ENCODE measurements around the gene SLC2A6.

Gene SLC2A6

GRCh38 chr9:133478851-133479711, at the start of gene SLC2A6:
Gene SLC2A6 (minus strand): TSS chr9:133479099. CDS start chr9:133479059, 40 bp downstream.
- peak; percentile 73 for DNase-seq (ENCODE audit: low read depth)

- no peak for DNase-seq (ENCODE audit: low read depth)
Measured at GRCh38 chr9:133528001-133528875, 49.3 kb upstream of the SLC2A6 start.

GRCh38 chr9:133527444-133527920, 48.6 kb upstream of the SLC2A6 start:
- DNase-seq (ENCODE audit: low read depth), result no peak

GRCh38 chr9:133526721-133527321, 47.9 kb upstream of the SLC2A6 start:
- DNase-seq (ENCODE audit: low read depth), result no peak

- no peak for DNase-seq (ENCODE audit: low read depth)
Measured at GRCh38 chr9:133525677-133526076, 46.8 kb upstream of the SLC2A6 start.

GRCh38 chr9:133524679-133525228, 45.9 kb upstream of the SLC2A6 start, which contains the start of gene MYMK:
Gene MYMK (minus strand): TSS chr9:133524959. CDS start chr9:133524844, 115 bp downstream.
- DNase-seq (ENCODE audit: low read depth), result no peak

- no peak for DNase-seq (ENCODE audit: low read depth)
Measured at GRCh38 chr9:133524146-133524545, 45.2 kb upstream of the SLC2A6 start.

- no peak for DNase-seq (ENCODE audit: low read depth)
Measured at GRCh38 chr9:133523106-133523505, 44.2 kb upstream of the SLC2A6 start.

- no peak for DNase-seq (ENCODE audit: low read depth)
Measured at GRCh38 chr9:133522073-133522910, 43.4 kb upstream of the SLC2A6 start.

GRCh38 chr9:133521122-133522072, 42.5 kb upstream of the SLC2A6 start:
- no peak for DNase-seq (ENCODE audit: low read depth)

GRCh38 chr9:133520121-133520835, 41.4 kb upstream of the SLC2A6 start:
- DNase-seq (ENCODE audit: low read depth), result no peak

GRCh38 chr9:133519693-133520092, 40.8 kb upstream of the SLC2A6 start:
- no peak for DNase-seq (ENCODE audit: low read depth)

GRCh38 chr9:133518706-133519449, 40.0 kb upstream of the SLC2A6 start:
- DNase-seq (ENCODE audit: low read depth), result no peak

GRCh38 chr9:133518200-133518599, 39.3 kb upstream of the SLC2A6 start:
- no peak for DNase-seq (ENCODE audit: low read depth)

- DNase-seq (ENCODE audit: low read depth), result no peak
Measured at GRCh38 chr9:133517711-133518110, 38.8 kb upstream of the SLC2A6 start.

GRCh38 chr9:133516961-133517350, 38.1 kb upstream of the SLC2A6 start:
- DNase-seq (ENCODE audit: low read depth), result no peak

- DNase-seq (ENCODE audit: low read depth), result no peak
Measured at GRCh38 chr9:133516256-133516960, 37.5 kb upstream of the SLC2A6 start.

All from activated T-helper 9 cell treated with anti-CD3 and anti-CD28 coated beads, Interleukin-2, amount 50 U/mL, for 16 hours (primary cell).